GM19099 (cell line): ENCODE measurements around the gene RRBP1.

Experiments used
- POLR2A ChIP-seq: IDR thresholded peaks from 3 replicates; pipeline ENCODE4 v1.6.1; 2011; ENCODE audit warnings: low read depth; ENCODE audit not compliant: insufficient read length; ENCODE audit errors: extremely low read depth

The RRBP1 gene

GRCh38 chr20:17650301-17651128, 31.5 kb downstream of the RRBP1 start:
- TF ChIP-seq POLR2A, result no peak

- TF ChIP-seq POLR2A, result no peak
Measured at GRCh38 chr20:17648791-17649730, 33.0 kb downstream of the RRBP1 start.

GRCh38 chr20:17648315-17648646, 33.8 kb downstream of the RRBP1 start:
- no peak for TF ChIP-seq POLR2A

- no peak for TF ChIP-seq POLR2A
Measured at GRCh38 chr20:17647391-17648314, 34.4 kb downstream of the RRBP1 start.

GRCh38 chr20:17646961-17647301, 35.1 kb downstream of the RRBP1 start:
- no peak for TF ChIP-seq POLR2A

- TF ChIP-seq POLR2A, result no peak
Measured at GRCh38 chr20:17646209-17646960, 35.7 kb downstream of the RRBP1 start.

- TF ChIP-seq POLR2A, result no peak
Measured at GRCh38 chr20:17645546-17646208, 36.4 kb downstream of the RRBP1 start.

- no peak for TF ChIP-seq POLR2A
Measured at GRCh38 chr20:17645010-17645409, 37.0 kb downstream of the RRBP1 start.

GRCh38 chr20:17644451-17644850, 37.6 kb downstream of the RRBP1 start:
- no peak for TF ChIP-seq POLR2A

- no peak for TF ChIP-seq POLR2A
Measured at GRCh38 chr20:17643531-17644188, 38.4 kb downstream of the RRBP1 start.

- TF ChIP-seq POLR2A, result no peak
Measured at GRCh38 chr20:17642404-17643269, 39.4 kb downstream of the RRBP1 start.

GRCh38 chr20:17641993-17642392, 40.0 kb downstream of the RRBP1 start:
- no peak for TF ChIP-seq POLR2A
